DND-41 (cell line): ENCODE data around the gene TMEM150C.

Experiments
- ATAC-seq: fragments of 200-7000 bp; cut with Tn5 transposase; 3 replicates; pipeline ENCODE4 v1.9.1; 2021; ENCODE audit warnings: low read depth; ENCODE audit not compliant: insufficient read depth
- DNase-seq: peaks from one replicate; pipeline ENCODE4 v3.0.0-alpha.2; 2020
- H2AFZ ChIP-seq: 2 replicates; pipeline ENCODE4 v1.6.0; 2012; ENCODE audit warnings: low read depth, low read length
- H3K27ac ChIP-seq: 2 replicates; pipeline ENCODE4 v1.5.1; 2012; ENCODE audit warnings: low read length, inconsistent platforms
- H3K27me3 ChIP-seq: fragments of 200-600 bp; sonication (generic); 2 replicates; pipeline ENCODE4 v1.6.0; 2012; ENCODE audit warnings: low read length, mild to moderate bottlenecking, inconsistent platforms; ENCODE audit not compliant: insufficient read depth, poor library complexity
- H3K36me3 ChIP-seq: 2 replicates; pipeline ENCODE4 v1.5.1; 2012; ENCODE audit warnings: low read length, inconsistent platforms; ENCODE audit not compliant: insufficient read depth
- H3K4me1 ChIP-seq: 2 replicates; pipeline ENCODE4 v1.5.1; 2012; ENCODE audit warnings: mild to moderate bottlenecking, low read length; ENCODE audit not compliant: insufficient read depth
- H3K4me2 ChIP-seq: 2 replicates; pipeline ENCODE4 v1.6.0; 2012; ENCODE audit warnings: mild to moderate bottlenecking, moderate library complexity, low read length, inconsistent platforms; ENCODE audit not compliant: insufficient read depth
- H3K4me3 ChIP-seq, 2 experiments: fragments of 200-600 bp in 1 of 2; shearing (Covaris generic) in 1 of 2; 2 replicates each; pipeline ENCODE4 v1.5.1; 2012 to 2016; ENCODE audit warnings: inconsistent platforms in 2 of 2, low read length in 2 of 2, mild to moderate bottlenecking in 2 of 2, low read depth in 1 of 2, moderate library complexity in 1 of 2
- H3K79me2 ChIP-seq: 2 replicates; pipeline ENCODE4 v1.6.0; 2012; ENCODE audit warnings: low read length, inconsistent platforms; ENCODE audit not compliant: insufficient read depth
- H3K9ac ChIP-seq: 2 replicates; pipeline ENCODE4 v1.6.0; 2012; ENCODE audit warnings: low read depth, mild to moderate bottlenecking, inconsistent platforms, low read length, moderate library complexity
- H3K9me3 ChIP-seq: 2 replicates; pipeline ENCODE4 v1.5.1; 2012; ENCODE audit warnings: low read length, moderate library complexity, mild to moderate bottlenecking, inconsistent platforms; ENCODE audit not compliant: insufficient read depth, severe bottlenecking
- H4K20me1 ChIP-seq: 2 replicates; pipeline ENCODE4 v1.6.0; 2012; ENCODE audit warnings: low read length; ENCODE audit not compliant: insufficient read depth
- CTCF ChIP-seq: IDR thresholded peaks from 2 replicates; pipeline ENCODE4 v1.5.1; 2012; ENCODE audit warnings: borderline replicate concordance, low read length, moderate library complexity, mild to moderate bottlenecking; ENCODE audit not compliant: poor library complexity, severe bottlenecking; ENCODE audit errors: extremely low read depth
- EZH2 ChIP-seq: IDR thresholded peaks from 3 replicates; pipeline ENCODE4 v1.6.1; 2012; ENCODE audit warnings: borderline replicate concordance, low read depth, mild to moderate bottlenecking, moderate library complexity, low read length, inconsistent platforms; ENCODE audit not compliant: severe bottlenecking

TMEM150C gene

GRCh38 chr4:82489076-82489475 lies 72.7 kb downstream of the TMEM150C start:
- no peaks in the 10 kb centered on the region for H3K4me1 ChIP-seq
- H3K4me3 ChIP-seq: no peak overlapping the region
- no peaks in the 10 kb centered on the region for H3K9me3 ChIP-seq
- H2AFZ ChIP-seq: no peak overlapping the region
- H3K27ac ChIP-seq: no peak overlapping the region
- no peaks in the 10 kb centered on the region for H3K27me3 ChIP-seq
- no peaks in the 10 kb centered on the region for H4K20me1 ChIP-seq
- no peak overlapping the region for H3K9ac ChIP-seq
- H3K36me3 ChIP-seq: no peaks in the 10 kb centered on the region
- ATAC-seq (no peak), DNase-seq (no peak)
- H3K79me2 ChIP-seq: no peaks in the 10 kb centered on the region
- no peak overlapping the region for H3K4me2 ChIP-seq
- TF ChIP-seq EZH2: no peak
- no peak for TF ChIP-seq CTCF

GRCh38 chr4:82484996-82485783 lies 76.6 kb downstream of the TMEM150C start:
- no peak for ATAC-seq
- no peak overlapping the region for H3K27ac ChIP-seq
- no peak overlapping the region for H3K4me3 ChIP-seq
- H3K79me2 ChIP-seq: no peaks in the 10 kb centered on the region
- H3K9me3 ChIP-seq: no peaks in the 10 kb centered on the region
- no peak overlapping the region for H2AFZ ChIP-seq
- H3K9ac ChIP-seq: no peak overlapping the region
- TF ChIP-seq EZH2 (no peak), CTCF (no peak)
- no peak for DNase-seq
- H3K4me1 ChIP-seq: no peaks in the 10 kb centered on the region
- no peak overlapping the region for H3K4me2 ChIP-seq
- no peaks in the 10 kb centered on the region for H4K20me1 ChIP-seq
- H3K36me3 ChIP-seq: no peaks in the 10 kb centered on the region
- H3K27me3 ChIP-seq: no peaks in the 10 kb centered on the region

GRCh38 chr4:82482387-82482786 lies 79.4 kb downstream of the TMEM150C start:
- ATAC-seq: no peak
- Histone ChIP-seq H3K79me2 (no peaks in the 10 kb centered on the region), H3K27ac (no peak overlapping the region), H4K20me1 (no peaks in the 10 kb centered on the region), H3K4me1 (no peaks in the 10 kb centered on the region), H3K27me3 (no peaks in the 10 kb centered on the region), H3K4me2 (no peak overlapping the region), H3K9me3 (no peaks in the 10 kb centered on the region), H2AFZ (no peak overlapping the region), H3K4me3 (no peak overlapping the region), H3K9ac (no peak overlapping the region), H3K36me3 (no peaks in the 10 kb centered on the region)
- DNase-seq: no peak
- no peak for TF ChIP-seq EZH2
- no peak for TF ChIP-seq CTCF
